Memory B cell (primary cell): Measurements from ENCODE around the gene BBC3.

Source experiments
- ATAC-seq: fragments of 150-1000 bp; cut with Tn5 transposase; 2 replicates; pipeline ENCODE4 v1.10.0; 2021; ENCODE audit warnings: low read depth, mild to moderate bottlenecking, moderate library complexity
- DNase-seq, 2 donors: peaks; one replicate each; pipeline ENCODE4 v3.0.0; 2022; ENCODE audit warnings: low spot score in 2 of 2
- H3K27ac Mint-ChIP-seq: one replicate; pipeline ENCODE4 v1.8.0; 2022; ENCODE audit warnings: mild to moderate bottlenecking, moderate library complexity, mixed read lengths
- H3K27me3 Mint-ChIP-seq: one replicate; pipeline ENCODE4 v1.8.0; 2022; ENCODE audit warnings: mixed read lengths
- H3K36me3 Mint-ChIP-seq: one replicate; pipeline ENCODE4 v1.8.0; 2022; ENCODE audit warnings: mild to moderate bottlenecking, mixed read lengths
- H3K4me1 Mint-ChIP-seq: one replicate; pipeline ENCODE4 v1.8.0; 2022; ENCODE audit warnings: mixed read lengths
- H3K4me3 Mint-ChIP-seq: one replicate; pipeline ENCODE4 v1.8.0; 2022; ENCODE audit warnings: mild to moderate bottlenecking, moderate library complexity, mixed read lengths
- H3K9me3 Mint-ChIP-seq: one replicate; pipeline ENCODE4 v1.8.0; 2022; ENCODE audit warnings: mixed read lengths

BBC3 gene

GRCh38 chr19:47247308-47247990, 16.4 kb upstream of the BBC3 start:
- no peak overlapping the region for H3K27ac Mint-ChIP-seq
- H3K9me3 Mint-ChIP-seq: no peaks in the 10 kb centered on the region
- DNase-seq (peak; percentile 75 to 78), ATAC-seq (no peak)
- peaks cover 4% of the 10 kb centered on the region for H3K36me3 Mint-ChIP-seq
- no peak overlapping the region for H3K4me3 Mint-ChIP-seq
- peaks cover 21% of the 10 kb centered on the region for H3K4me1 Mint-ChIP-seq
- peaks cover 16% of the 10 kb centered on the region for H3K27me3 Mint-ChIP-seq

- ATAC-seq: peak; percentile 54
- peaks cover 23% of the 10 kb centered on the region for H3K4me1 Mint-ChIP-seq
- DNase-seq: peak; percentile 90 to 96
- H3K4me3 Mint-ChIP-seq: peak overlapping the region; percentile 77
- H3K9me3 Mint-ChIP-seq: no peaks in the 10 kb centered on the region
- peaks cover 16% of the 10 kb centered on the region for H3K27me3 Mint-ChIP-seq
- H3K36me3 Mint-ChIP-seq: peaks cover 4% of the 10 kb centered on the region
- no peak overlapping the region for H3K27ac Mint-ChIP-seq
These were observed 13.0 kb upstream of the BBC3 start for GRCh38 chr19:47243776-47244547.

GRCh38 chr19:47243364-47243775, 12.4 kb upstream of the BBC3 start:
- H3K27ac Mint-ChIP-seq: no peak overlapping the region

GRCh38 chr19:47241919-47242577, 11.0 kb upstream of the BBC3 start:
- H3K36me3 Mint-ChIP-seq: peaks cover 4% of the 10 kb centered on the region
- H3K9me3 Mint-ChIP-seq: no peaks in the 10 kb centered on the region
- DNase-seq (no peak), ATAC-seq (no peak)
- H3K4me3 Mint-ChIP-seq: no peak overlapping the region
- no peak overlapping the region for H3K27ac Mint-ChIP-seq
- H3K4me1 Mint-ChIP-seq: peaks cover 22% of the 10 kb centered on the region
- peaks cover 13% of the 10 kb centered on the region for H3K27me3 Mint-ChIP-seq

More at GRCh38 chr19:47243364-47243775, 12.4 kb upstream of the BBC3 start:
- DNase-seq (no peak), ATAC-seq (no peak)
- H3K9me3 Mint-ChIP-seq: no peaks in the 10 kb centered on the region
- H3K36me3 Mint-ChIP-seq: peaks cover 4% of the 10 kb centered on the region
- peaks cover 16% of the 10 kb centered on the region for H3K27me3 Mint-ChIP-seq
- peaks cover 24% of the 10 kb centered on the region for H3K4me1 Mint-ChIP-seq
- peak overlapping the region; percentile 77 for H3K4me3 Mint-ChIP-seq

- Mint-ChIP-seq H3K4me1 (peaks cover 22% of the 10 kb centered on the region), H3K27me3 (peaks cover 13% of the 10 kb centered on the region), H3K9me3 (no peaks in the 10 kb centered on the region), H3K27ac (peak overlapping the region; percentile 67), H3K4me3 (no peak overlapping the region), H3K36me3 (peaks cover 4% of the 10 kb centered on the region)
- DNase-seq (peak; percentile 72 to 78), ATAC-seq (peak; percentile 69)
These were observed 10.3 kb upstream of the BBC3 start for GRCh38 chr19:47240996-47241918.

- no peak for DNase-seq
- Mint-ChIP-seq H3K4me3 (peak overlapping the region; percentile 30), H3K9me3 (no peaks in the 10 kb centered on the region), H3K27me3 (peaks cover 13% of the 10 kb centered on the region), H3K4me1 (peaks cover 22% of the 10 kb centered on the region), H3K27ac (peak overlapping the region; percentile 67), H3K36me3 (peaks cover 4% of the 10 kb centered on the region)
- ATAC-seq: no peak
These were observed 9.6 kb upstream of the BBC3 start for GRCh38 chr19:47240556-47240955.

GRCh38 chr19:47239610-47240296, 8.8 kb upstream of the BBC3 start:
- no peak overlapping the region for H3K27ac Mint-ChIP-seq
- H3K9me3 Mint-ChIP-seq: no peaks in the 10 kb centered on the region

GRCh38 chr19:47239152-47239551, 8.2 kb upstream of the BBC3 start:
- ATAC-seq: no peak
- peak overlapping the region; percentile 53 for H3K27ac Mint-ChIP-seq
- peak overlapping the region; percentile 80 for H3K4me3 Mint-ChIP-seq
- H3K9me3 Mint-ChIP-seq: no peaks in the 10 kb centered on the region
- peaks cover 4% of the 10 kb centered on the region for H3K36me3 Mint-ChIP-seq
- no peak for DNase-seq
- H3K27me3 Mint-ChIP-seq: peaks cover 8% of the 10 kb centered on the region
- peaks cover 13% of the 10 kb centered on the region for H3K4me1 Mint-ChIP-seq

More at GRCh38 chr19:47239610-47240296, 8.8 kb upstream of the BBC3 start:
- H3K27me3 Mint-ChIP-seq: peaks cover 10% of the 10 kb centered on the region
- peaks cover 16% of the 10 kb centered on the region for H3K4me1 Mint-ChIP-seq
- peaks cover 4% of the 10 kb centered on the region for H3K36me3 Mint-ChIP-seq
- ATAC-seq (peak; percentile 34), DNase-seq (peak; percentile 41 to 55)
- H3K4me3 Mint-ChIP-seq: peak overlapping the region; percentile 30

- Mint-ChIP-seq H3K9me3 (no peaks in the 10 kb centered on the region), H3K27ac (no peak overlapping the region), H3K27me3 (no peaks in the 10 kb centered on the region), H3K4me1 (peaks cover 17% of the 10 kb centered on the region), H3K4me3 (no peak overlapping the region), H3K36me3 (no peaks in the 10 kb centered on the region)
- ATAC-seq: no peak
- DNase-seq: no peak
These were observed 5.2 kb upstream of the BBC3 start for GRCh38 chr19:47236072-47236675.

GRCh38 chr19:47232422-47233211, 1.6 kb upstream of the BBC3 start:
- no peaks in the 10 kb centered on the region for H3K9me3 Mint-ChIP-seq
- no peak for DNase-seq
- no peaks in the 10 kb centered on the region for H3K27me3 Mint-ChIP-seq
- no peaks in the 10 kb centered on the region for H3K36me3 Mint-ChIP-seq
- peak overlapping the region; percentile 24 for H3K27ac Mint-ChIP-seq
- peak overlapping the region; percentile 44 for H3K4me3 Mint-ChIP-seq
- no peak for ATAC-seq
- peaks cover 14% of the 10 kb centered on the region for H3K4me1 Mint-ChIP-seq

- H3K4me3 Mint-ChIP-seq: peak overlapping the region; percentile 74
- DNase-seq (peak; percentile 87 to 89), ATAC-seq (peak; percentile 63)
- H3K36me3 Mint-ChIP-seq: no peaks in the 10 kb centered on the region
- H3K27ac Mint-ChIP-seq: peak overlapping the region; percentile 24
- H3K27me3 Mint-ChIP-seq: no peaks in the 10 kb centered on the region
- H3K9me3 Mint-ChIP-seq: no peaks in the 10 kb centered on the region
- H3K4me1 Mint-ChIP-seq: peaks cover 14% of the 10 kb centered on the region
These were observed 436 bp upstream of the BBC3 start for GRCh38 chr19:47231215-47232054.
